ENCODE measurements around the gene ZNF793.

The ZNF793 gene

DNA sequence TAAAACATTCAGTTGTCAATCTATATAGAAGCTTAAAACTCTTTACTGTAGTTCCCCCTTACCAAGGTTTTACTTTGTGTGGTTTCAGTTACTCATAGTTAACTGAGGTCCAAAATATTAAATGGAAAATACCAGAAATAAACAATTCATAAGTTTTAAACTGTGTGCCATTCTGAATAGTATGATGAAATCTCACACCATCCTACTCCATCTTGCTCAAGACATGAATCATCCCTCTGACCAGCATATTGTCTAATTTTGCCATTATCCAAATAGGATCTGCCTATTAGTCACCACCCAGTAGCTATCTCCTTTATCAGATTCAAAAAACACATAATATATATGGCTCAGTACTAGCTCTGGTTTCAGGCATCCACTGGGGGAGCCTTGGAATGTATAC lies 65.5 kb downstream of the ZNF793 start:
- no peak for DNase-seq

DNA sequence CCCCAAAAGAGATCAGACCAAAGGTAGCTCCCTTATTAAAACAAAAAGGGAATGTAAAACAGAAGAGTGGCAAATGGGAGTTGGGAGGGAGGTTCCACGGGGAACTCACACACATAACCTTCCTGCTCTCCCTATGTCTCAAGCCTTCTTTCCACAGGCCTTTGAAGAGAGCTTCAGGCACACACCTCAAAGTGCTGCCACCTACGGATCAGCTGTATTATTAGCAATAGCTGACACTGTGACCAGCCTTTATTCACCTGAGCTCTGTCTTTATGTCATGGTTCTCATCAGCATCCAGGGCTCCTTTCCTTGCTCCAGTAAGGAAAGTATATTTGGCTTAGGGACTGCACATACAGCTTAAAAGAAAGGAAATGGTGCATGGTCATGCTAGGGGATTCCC lies 76.6 kb downstream of the ZNF793 start:
- no peak for DNase-seq

Measured in stimulated activated CD4-positive, alpha-beta T cell treated with anti-CD3 and anti-CD28 coated beads, Interleukin-15, amount 100 ng/mL, for 24 hours (primary cell).